ENCODE measurements around the gene MTRFR.

GRCh38 chr12:123231931-123232330, 1.3 kb upstream of the MTRFR start:
- TF ChIP-seq CTCF (conservative IDR thresholded peaks at IDR 0.05; ENCODE audit: low read length) (no peak), EZH2phosphoT487 (IDR thresholded peaks at IDR 0.05; ENCODE audit: borderline replicate concordance) (no peak)
